ENCODE results near the gene AIG1. TPM values are rescaled to one million over a fixed set of nuclear protein-coding genes. Genes with fewer than 3 reads are reported as not detected.

AIG1 gene
- polyA plus RNA-seq, 1 donor from 2014 or later, result 23.2 TPM

GRCh38 chr6:143177706-143178105 is 117.0 kb downstream of the AIG1 start:
- Histone ChIP-seq H3K4me2 (ENCODE audit: low read length) (no peak overlapping the region), H3K9me2 (ENCODE audit: insufficient read depth, low read length) (no peaks in the 10 kb centered on the region), H2AFZ (ENCODE audit: low read depth, low read length) (no peak overlapping the region), H3K9me3 (ENCODE audit: low read length) (peaks cover under 1% of the 10 kb centered on the region), H4K20me1 (ENCODE audit: insufficient read depth) (no peaks in the 10 kb centered on the region), H3K9ac (ENCODE audit: low read length) (no peak overlapping the region), H3K36me3 (ENCODE audit: insufficient read depth, low read length) (no peaks in the 10 kb centered on the region), H3K4me3 (ENCODE audit: low read length) (no peak overlapping the region), H3K27ac (ENCODE audit: low read length) (no peak overlapping the region), H3K79me2 (replicated peaks; ENCODE audit: insufficient read depth, low read length) (no peaks in the 10 kb centered on the region), H3F3A (ENCODE audit: insufficient read depth, low read length, poor library complexity, severe bottlenecking) (no peaks in the 10 kb centered on the region), H3K27me3 (ENCODE audit: insufficient read depth, low read depth, low read length) (no peaks in the 10 kb centered on the region)
- no peak for TF ChIP-seq EP300 (conservative IDR thresholded peaks at IDR 0.05; ENCODE audit: poor library complexity, severe bottlenecking)
- TF ChIP-seq CTCF (IDR thresholded peaks at IDR 0.05; ENCODE audit: poor library complexity, severe bottlenecking), result no peak
- TF ChIP-seq RAD21 (conservative IDR thresholded peaks at IDR 0.05), result no peak
- TF ChIP-seq TAF1 (IDR thresholded peaks at IDR 0.05; ENCODE audit: low read depth), result no peak
- TF ChIP-seq EZH2 (IDR thresholded peaks at IDR 0.05; ENCODE audit: borderline replicate concordance, insufficient read depth, low read length, poor library complexity, severe bottlenecking), result no peak
- TF ChIP-seq REST (IDR thresholded peaks at IDR 0.05; ENCODE audit: borderline replicate concordance), result no peak
- no peak for TF ChIP-seq MXI1 (conservative IDR thresholded peaks at IDR 0.05; ENCODE audit: poor library complexity, severe bottlenecking)
- TF ChIP-seq POLR2AphosphoS5 (IDR thresholded peaks at IDR 0.05), result no peak
- no peak for TF ChIP-seq SMC3 (conservative IDR thresholded peaks at IDR 0.05; ENCODE audit: poor library complexity)

GRCh38 chr6:143179096-143179495 is 118.4 kb downstream of the AIG1 start:
- Histone ChIP-seq H3K9me2 (ENCODE audit: insufficient read depth, low read length) (no peaks in the 10 kb centered on the region), H3K36me3 (ENCODE audit: insufficient read depth, low read length) (no peaks in the 10 kb centered on the region), H3K27ac (ENCODE audit: low read length) (no peak overlapping the region), H2AFZ (ENCODE audit: low read depth, low read length) (no peak overlapping the region), H3K9me3 (ENCODE audit: low read length) (no peaks in the 10 kb centered on the region), H3K4me2 (ENCODE audit: low read length) (no peak overlapping the region), H3K79me2 (replicated peaks; ENCODE audit: insufficient read depth, low read length) (no peaks in the 10 kb centered on the region), H4K20me1 (ENCODE audit: insufficient read depth) (no peaks in the 10 kb centered on the region), H3K4me3 (ENCODE audit: low read length) (no peak overlapping the region), H3K9ac (ENCODE audit: low read length) (no peak overlapping the region), H3K27me3 (ENCODE audit: insufficient read depth, low read depth, low read length) (no peaks in the 10 kb centered on the region), H3F3A (ENCODE audit: insufficient read depth, low read length, poor library complexity, severe bottlenecking) (no peaks in the 10 kb centered on the region)
- TF ChIP-seq REST (IDR thresholded peaks at IDR 0.05; ENCODE audit: borderline replicate concordance), result no peak
- no peak for TF ChIP-seq EP300 (conservative IDR thresholded peaks at IDR 0.05; ENCODE audit: poor library complexity, severe bottlenecking)
- TF ChIP-seq MXI1 (conservative IDR thresholded peaks at IDR 0.05; ENCODE audit: poor library complexity, severe bottlenecking), result no peak
- TF ChIP-seq TAF1 (IDR thresholded peaks at IDR 0.05; ENCODE audit: low read depth), result no peak
- TF ChIP-seq RAD21 (conservative IDR thresholded peaks at IDR 0.05), result no peak
- no peak for TF ChIP-seq EZH2 (IDR thresholded peaks at IDR 0.05; ENCODE audit: borderline replicate concordance, insufficient read depth, low read length, poor library complexity, severe bottlenecking)
- no peak for TF ChIP-seq CTCF (IDR thresholded peaks at IDR 0.05; ENCODE audit: poor library complexity, severe bottlenecking)
- TF ChIP-seq SMC3 (conservative IDR thresholded peaks at IDR 0.05; ENCODE audit: poor library complexity), result no peak
- no peak for TF ChIP-seq POLR2AphosphoS5 (IDR thresholded peaks at IDR 0.05)
